ENCODE measurements around the gene ZNF266. TPM values are rescaled to one million over a fixed set of nuclear protein-coding genes. Genes with fewer than 3 reads are reported as not detected.

Gene ZNF266
- total and polyA plus RNA-seq, 2 of the 13 experiments (the other 11 are each of a cell fraction or from before 2014, with no cell fraction given), result 19.8 to 20.8 TPM

DNA sequence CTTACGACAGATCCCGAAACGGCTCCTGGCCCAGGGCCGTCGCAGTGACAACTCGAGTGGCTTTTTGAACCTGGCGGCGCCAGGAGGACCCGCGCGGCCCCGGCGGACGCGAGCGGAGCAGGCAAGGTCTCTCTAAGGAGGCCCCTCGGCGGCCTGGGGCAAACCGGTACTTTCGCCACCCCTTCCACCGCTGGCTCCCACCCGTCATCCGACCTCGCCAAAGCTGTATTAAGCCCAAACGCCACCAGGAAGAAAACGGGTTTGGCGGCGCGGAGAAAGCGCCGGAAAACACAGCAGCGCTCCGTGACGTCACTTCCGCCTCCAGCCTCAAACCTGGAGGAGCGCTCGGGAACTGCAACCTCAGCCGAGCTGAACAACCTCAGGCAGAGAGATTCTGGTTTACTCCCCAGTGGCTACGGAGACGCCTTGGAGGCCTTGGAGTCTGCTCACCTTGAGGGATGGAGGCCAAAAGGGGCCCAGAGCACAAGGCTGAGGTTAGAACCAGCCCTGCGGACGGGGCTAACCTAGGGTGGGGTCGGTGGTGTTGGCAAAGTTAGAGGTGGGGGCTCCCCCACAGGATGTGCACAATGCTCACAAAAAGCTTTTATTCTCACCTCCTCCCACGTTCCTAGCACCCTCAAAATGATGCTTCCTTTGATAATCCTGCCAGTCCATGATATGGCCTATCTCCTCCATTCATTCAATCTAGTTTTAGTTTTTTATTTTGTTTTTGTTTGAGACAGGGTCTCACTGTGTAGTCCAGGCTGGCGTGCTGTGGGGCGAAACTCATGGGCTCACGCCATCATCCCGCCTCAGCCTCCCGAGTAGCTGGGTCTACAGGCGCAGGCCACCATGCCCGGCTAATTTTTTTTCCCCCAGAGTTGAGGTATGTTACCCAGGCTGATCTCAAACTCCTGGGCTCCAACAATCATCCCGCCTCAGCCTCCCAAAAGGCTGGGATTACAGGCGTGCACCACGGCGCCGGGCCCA is at the start of gene ZNF266 (continued):
- peak; percentile 81 for TF ChIP-seq ZHX2 (IDR thresholded peaks at IDR 0.05; ENCODE audit: low read depth)
- TF ChIP-seq ZHX2 (CRISPR knock-in tag; IDR thresholded peaks at IDR 0.05; ENCODE audit: borderline replicate concordance), result no peak
- TF ChIP-seq, protein P1, sequence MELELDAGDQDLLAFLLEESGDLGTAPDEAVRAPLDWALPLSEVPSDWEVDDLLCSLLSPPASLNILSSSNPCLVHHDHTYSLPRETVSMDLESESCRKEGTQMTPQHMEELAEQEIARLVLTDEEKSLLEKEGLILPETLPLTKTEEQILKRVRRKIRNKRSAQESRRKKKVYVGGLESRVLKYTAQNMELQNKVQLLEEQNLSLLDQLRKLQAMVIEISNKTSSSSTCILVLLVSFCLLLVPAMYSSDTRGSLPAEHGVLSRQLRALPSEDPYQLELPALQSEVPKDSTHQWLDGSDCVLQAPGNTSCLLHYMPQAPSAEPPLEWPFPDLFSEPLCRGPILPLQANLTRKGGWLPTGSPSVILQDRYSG (CRISPR knock-in tag; IDR thresholded peaks at IDR 0.05), result no peak; the same call in 1 of the 2 replicates
- no peak; the same call in 1 of the 2 replicates for TF ChIP-seq ZNF446 (CRISPR knock-in tag; IDR thresholded peaks at IDR 0.05)
- TF ChIP-seq HDAC1 (CRISPR knock-in tag; IDR thresholded peaks at IDR 0.05), result peak; percentile 84
- TF ChIP-seq ZNF225 (CRISPR knock-in tag; IDR thresholded peaks at IDR 0.05), result 0 out of 2 replicates have a peak, but pooled peaks have one; percentile 18
- TF ChIP-seq CBX5 (CRISPR knock-in tag; IDR thresholded peaks at IDR 0.05; ENCODE audit: borderline replicate concordance), result peak; percentile 58; the same call in 1 of the 2 replicates
- TF ChIP-seq ZNF510 (CRISPR knock-in tag; IDR thresholded peaks at IDR 0.05; ENCODE audit: low read depth), result no peak
- TF ChIP-seq HOXA9 (CRISPR knock-in tag; IDR thresholded peaks at IDR 0.05; ENCODE audit: borderline replicate concordance), result no peak
- peak; percentile 63; the same call in 1 of the 2 replicates for TF ChIP-seq ZNF441 (CRISPR knock-in tag; IDR thresholded peaks at IDR 0.05; ENCODE audit: borderline replicate concordance)
- TF ChIP-seq SPEN (CRISPR knock-in tag; IDR thresholded peaks at IDR 0.05; ENCODE audit: low read depth), result peak; percentile 77
- 0 out of 2 replicates have a peak, but pooled peaks have one; percentile 40 for TF ChIP-seq ZXDC (CRISPR knock-in tag; IDR thresholded peaks at IDR 0.05)
- TF ChIP-seq ZNF749 (CRISPR knock-in tag; IDR thresholded peaks at IDR 0.05; ENCODE audit: borderline replicate concordance), result no peak
- TF ChIP-seq ZNF230 (CRISPR knock-in tag; IDR thresholded peaks at IDR 0.05), result peak; percentile 81; the same call in 1 of the 2 replicates
- TF ChIP-seq, protein P2, sequence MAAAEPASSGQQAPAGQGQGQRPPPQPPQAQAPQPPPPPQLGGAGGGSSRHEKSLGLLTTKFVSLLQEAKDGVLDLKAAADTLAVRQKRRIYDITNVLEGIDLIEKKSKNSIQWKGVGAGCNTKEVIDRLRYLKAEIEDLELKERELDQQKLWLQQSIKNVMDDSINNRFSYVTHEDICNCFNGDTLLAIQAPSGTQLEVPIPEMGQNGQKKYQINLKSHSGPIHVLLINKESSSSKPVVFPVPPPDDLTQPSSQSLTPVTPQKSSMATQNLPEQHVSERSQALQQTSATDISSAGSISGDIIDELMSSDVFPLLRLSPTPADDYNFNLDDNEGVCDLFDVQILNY (CRISPR knock-in tag; conservative IDR thresholded peaks at IDR 0.05), result peak; percentile 54; the same call in 1 of the 2 replicates
- TF ChIP-seq NCOA1 (CRISPR knock-in tag; IDR thresholded peaks at IDR 0.05), result no peak
